Activated CD8-positive, alpha-beta memory T cell treated with anti-CD3 and anti-CD28 coated beads, Interleukin-2, amount 50 U/mL, for 4 hours (primary cell): Measurements from ENCODE around the gene NTN4.
"Not testable (repeated sequence)": the region's sequence is repeated elsewhere in the genome, so short reads cannot be mapped to it uniquely, and the experiment has no call there.

Experiments used
- DNase-seq: peaks from one replicate; pipeline ENCODE4 v3.0.0-alpha.2; 2020

Gene NTN4

GRCh38 chr12:95796225-95796981 is 5.8 kb upstream of the NTN4 start:
- no peak for DNase-seq

GRCh38 chr12:95790917-95791849 is 619 bp upstream of the NTN4 start:
- peak; percentile 27 for DNase-seq

GRCh38 chr12:95789126-95790032 is 1.2 kb downstream of the NTN4 start:
- no peak for DNase-seq

DNA sequence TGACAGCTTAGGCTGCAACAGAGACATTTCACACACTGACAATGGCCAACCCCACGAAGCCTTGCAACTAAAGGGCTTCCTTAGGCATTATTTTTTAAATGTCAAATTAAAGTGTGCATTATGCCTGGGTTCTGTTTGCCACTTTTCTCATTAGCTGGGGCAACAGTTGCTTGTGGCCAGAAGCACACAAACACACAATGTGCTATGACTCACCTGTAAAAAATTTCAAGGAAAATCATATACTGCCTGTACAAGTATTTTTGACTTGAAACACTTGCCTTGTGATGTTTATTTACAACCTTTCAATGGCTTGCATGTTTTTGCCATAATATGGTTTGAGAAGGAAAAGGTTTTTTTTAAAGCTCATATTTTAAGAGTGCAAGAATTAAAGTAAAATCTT is 1.9 kb downstream of the NTN4 start:
- no peak for DNase-seq

- DNase-seq: no peak
Observed at GRCh38 chr12:95787274-95787818, 3.2 kb downstream of the NTN4 start.

GRCh38 chr12:95784915-95785314 is 5.6 kb downstream of the NTN4 start:
- DNase-seq: no peak

DNA sequence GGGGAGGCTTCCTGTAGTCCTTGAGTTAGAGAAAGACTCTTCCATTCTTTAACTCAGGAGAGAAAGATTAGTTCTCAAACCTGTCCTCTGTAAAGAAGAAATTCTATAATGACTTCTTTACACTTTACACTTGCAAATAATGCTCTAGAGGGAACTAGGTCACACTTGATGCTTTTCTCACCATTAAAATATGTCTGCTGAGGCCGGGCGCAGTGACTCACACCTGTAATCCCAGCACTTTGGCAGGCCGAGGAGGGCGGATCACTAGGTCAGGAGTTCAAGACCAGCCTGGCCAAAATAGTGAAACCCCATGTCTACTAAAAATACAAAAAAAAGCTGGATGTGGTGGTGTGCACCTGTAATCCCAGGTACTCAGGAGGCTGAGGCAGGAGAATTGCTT is 6.3 kb downstream of the NTN4 start:
- DNase-seq: no peak

GRCh38 chr12:95775466-95775865 is 15.1 kb downstream of the NTN4 start:
- not testable (repeated sequence) for DNase-seq

- DNase-seq: no peak
Observed at GRCh38 chr12:95774311-95775045, 16.1 kb downstream of the NTN4 start.

DNA sequence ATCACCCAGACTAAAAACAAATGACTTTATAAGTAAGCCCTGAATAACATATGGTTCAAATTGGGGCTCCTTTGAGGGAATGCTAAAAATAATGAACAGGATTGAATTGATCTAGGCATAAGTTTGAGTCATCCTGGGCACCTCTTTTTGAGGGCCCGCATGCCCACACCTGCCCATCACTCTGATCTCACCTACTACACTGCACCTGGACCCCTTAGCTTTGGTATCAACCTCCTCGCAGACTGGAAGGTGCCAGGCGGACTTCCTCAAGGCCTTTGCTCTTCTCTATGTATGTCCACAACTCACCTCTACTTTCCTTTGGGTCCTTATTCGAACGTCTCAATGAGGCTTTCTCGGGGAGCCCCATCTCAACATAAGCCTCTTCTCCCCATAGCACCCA is 17.2 kb downstream of the NTN4 start:
- DNase-seq: no peak

GRCh38 chr12:95767703-95768102 is 22.9 kb downstream of the NTN4 start:
- no peak for DNase-seq

- no peak for DNase-seq
Observed at GRCh38 chr12:95766356-95767019, 24.1 kb downstream of the NTN4 start.

DNA sequence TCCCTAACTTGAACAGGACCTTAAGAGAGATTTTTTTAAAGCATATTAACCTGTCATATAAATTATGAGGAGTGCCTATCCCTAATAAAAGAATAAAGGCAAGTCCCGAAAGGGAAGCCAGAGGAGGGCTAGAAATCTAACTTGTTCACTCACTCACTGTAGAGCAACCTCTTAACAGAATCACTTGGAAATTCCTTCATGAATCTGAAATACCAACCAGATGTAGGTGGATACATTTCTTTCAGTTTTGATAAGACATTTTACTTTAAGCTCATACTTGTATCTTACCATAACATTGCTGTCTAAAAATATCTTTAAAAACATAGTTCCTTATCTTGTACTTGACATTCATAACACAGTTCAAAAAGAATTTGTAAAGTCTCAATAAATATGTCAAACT is 25.7 kb downstream of the NTN4 start:
- no peak for DNase-seq

GRCh38 chr12:95763809-95764253 is 26.7 kb downstream of the NTN4 start:
- DNase-seq: no peak

- DNase-seq: no peak
Observed at GRCh38 chr12:95762123-95762785, 28.3 kb downstream of the NTN4 start.

DNA sequence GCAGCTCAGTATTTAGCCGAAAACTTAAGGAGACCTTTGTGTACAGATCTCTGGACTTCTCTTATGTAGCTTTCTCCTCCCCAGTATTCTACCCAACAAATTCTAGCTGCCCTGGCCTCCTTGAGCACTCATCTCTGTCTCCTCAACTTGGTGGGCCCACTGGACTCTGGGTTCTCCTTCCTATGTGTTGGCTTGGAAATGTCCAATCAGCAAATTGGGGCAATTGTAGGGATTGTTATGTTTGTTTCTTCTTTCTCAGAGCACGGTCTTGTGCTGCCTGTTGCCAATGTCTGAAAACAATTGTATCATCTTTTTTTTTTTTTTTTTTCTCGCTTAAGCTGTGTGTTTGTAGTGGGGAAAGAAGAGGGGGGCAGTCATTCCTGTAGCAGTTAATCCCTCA is 30.2 kb downstream of the NTN4 start:
- DNase-seq: no peak

- DNase-seq: no peak
Observed at GRCh38 chr12:95759718-95760117, 30.8 kb downstream of the NTN4 start.

DNA sequence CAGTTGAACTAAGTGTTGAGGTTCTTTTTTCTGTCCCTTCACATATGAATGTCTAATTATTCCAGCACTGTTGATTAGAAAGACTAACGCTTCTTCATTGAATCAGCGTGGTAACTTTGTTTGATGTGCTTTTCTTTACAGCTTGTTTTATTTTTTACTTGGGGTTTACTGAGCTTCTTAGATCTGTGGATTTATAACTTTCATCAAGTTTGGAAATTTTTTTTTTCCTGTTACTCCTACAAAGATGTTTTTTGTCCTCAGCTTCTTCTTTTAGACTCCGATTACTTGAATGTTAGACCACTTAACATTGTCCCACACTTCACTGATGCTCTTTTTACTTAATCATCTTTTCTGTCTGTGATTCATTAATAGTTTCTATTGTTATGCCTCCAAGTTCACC is 31.5 kb downstream of the NTN4 start:
- no peak for DNase-seq

DNA sequence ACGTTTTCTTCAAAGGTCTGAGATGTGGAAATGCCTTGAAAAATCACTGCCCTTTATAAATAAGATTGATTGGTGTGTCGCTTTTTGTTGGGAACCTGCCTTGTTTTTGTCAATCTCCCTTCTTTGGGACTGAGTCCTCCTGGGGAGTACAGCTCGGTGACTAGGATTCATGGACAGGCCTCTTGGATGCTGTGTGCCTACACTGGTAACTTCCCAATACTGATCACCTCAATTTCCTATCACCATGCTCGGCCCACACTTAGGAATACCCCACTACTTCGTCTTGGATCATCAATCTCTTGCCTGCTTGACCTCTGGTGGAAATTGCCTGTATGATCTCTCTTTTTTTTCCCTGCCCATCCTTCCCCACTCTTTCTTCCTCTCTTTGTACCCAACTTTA is 34.2 kb downstream of the NTN4 start:
- DNase-seq: no peak

DNA sequence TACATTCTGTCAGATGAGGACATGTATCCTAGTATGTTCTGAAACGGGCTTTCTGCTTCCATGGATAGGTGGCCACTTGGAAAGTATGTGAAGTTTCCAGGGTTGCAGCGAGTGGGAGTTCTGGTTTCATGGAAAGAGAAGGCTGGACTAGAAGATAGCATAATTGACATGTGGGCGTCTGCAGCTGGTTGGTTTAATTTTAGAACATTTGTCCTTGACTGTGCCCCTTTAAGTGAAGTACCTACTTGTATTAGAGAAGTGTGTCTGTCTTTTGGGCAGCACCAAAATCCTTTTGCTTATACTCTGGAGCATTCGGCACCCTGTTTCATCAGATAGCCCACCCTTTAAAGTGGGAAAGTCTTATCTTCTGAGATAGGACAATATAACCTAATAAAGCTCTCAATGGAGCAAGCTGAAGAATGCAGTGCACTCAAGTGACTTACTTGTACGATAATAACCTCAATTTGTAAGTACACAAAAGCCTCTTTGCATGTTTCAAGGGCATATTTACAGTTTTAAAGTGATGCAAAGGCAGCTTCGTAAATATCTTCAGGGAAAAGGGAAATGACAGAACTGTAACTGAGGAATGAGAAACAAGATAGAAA is 35.2 kb downstream of the NTN4 start:
- DNase-seq: no peak
